Stimulated activated CD4-positive, alpha-beta T cell treated with anti-CD3 and anti-CD28 coated beads, Interleukin-12 subunit alpha, Interleukin-12 subunit beta, amount 100 ng/mL, for 4 hours (primary cell): ENCODE results near the gene SLC35C1.

Experiments
- DNase-seq: peaks from one replicate; pipeline ENCODE4 v3.0.0-alpha.2; 2020

SLC35C1 gene

DNA sequence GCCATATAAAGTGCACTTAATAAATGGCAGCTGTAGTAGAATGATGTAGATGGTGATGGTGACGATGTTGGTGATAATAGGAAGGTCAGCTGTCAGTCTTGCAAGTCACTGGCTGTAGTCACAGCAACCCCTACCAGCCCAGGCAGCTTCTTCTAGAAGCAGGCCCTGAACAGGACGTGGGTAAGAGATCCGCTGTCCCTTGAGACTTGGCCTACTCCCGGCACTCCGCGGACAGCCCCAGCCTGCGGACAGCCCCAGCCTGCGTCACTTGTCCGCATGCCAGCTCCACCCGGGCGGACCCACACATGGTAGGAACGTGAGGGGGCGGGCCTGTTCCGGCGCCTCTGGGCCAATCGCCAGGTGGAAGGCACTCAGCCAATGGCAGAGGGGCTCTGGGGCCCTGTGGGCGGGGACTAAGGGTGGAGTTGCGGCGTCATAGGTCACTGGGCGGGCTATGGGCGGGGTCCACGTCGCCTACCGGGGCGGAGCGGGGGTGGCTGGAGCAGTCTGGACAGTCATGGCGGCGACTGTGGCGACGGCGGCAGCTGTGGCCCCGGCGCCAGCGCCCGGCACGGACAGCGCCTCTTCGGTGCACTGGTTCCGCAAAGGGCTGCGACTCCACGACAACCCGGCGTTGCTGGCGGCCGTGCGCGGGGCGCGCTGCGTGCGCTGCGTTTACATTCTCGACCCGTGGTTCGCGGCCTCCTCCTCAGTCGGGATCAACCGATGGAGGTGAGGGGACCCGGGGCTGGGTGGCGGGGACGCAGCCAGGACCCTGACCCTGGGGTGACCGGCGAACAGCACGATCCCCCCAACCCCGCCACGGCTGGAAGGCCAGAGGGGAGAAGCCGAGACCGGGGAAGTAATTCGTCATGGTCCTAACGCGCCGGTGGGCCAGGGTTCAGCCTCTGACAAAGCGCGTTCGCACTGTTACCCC, 42.3 kb downstream of the SLC35C1 start, which contains the start of gene CRY2:
Gene CRY2, plus strand, starts transcription at position 502 of the 937 bp plus-strand sequence. Its CDS starts 16 bp downstream, at position 518.
- DNase-seq = peak; percentile 99

DNA sequence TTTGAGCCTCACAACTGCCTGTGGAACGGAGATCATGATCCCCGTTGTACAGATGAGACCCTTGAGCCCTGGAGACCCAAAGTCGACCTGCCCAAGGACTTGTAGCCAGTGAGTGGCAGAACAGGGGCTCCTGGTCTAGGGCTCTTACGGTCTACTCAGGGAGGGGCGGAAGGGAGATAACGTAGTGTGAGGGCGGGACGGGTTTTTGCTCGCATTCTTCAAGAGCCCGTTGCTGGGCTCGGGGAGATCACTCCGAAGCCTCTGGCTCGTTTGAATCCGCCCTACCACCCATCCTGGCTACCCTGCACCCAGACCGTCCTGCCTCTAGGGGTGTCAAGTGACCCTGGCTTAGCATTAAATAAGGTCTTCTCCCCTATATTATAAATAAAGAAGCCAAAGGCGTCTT, 43.0 kb downstream of the SLC35C1 start:
- peak; percentile 15 for DNase-seq

DNA sequence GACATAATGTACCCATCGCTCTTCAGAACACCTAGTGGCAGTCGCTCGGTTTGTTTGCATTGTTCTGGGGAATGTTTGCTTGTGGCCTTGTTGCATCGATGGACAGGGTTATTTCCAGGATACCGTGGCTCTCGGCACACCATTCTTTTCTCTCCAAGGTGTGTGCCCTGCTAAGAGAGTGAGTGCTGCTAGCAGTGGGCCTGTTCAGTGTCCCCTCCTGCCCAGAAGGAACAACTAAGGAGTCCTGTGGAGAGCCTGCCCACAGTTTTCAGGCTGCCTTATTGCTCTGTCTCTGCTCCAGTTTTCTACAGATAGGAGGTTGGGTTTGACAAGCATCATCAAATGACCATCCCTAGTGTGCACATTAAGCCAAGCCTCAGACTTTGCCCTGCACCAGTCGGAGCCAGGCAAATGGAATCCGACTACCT, 43.7 kb downstream of the SLC35C1 start:
- no peak for DNase-seq

DNA sequence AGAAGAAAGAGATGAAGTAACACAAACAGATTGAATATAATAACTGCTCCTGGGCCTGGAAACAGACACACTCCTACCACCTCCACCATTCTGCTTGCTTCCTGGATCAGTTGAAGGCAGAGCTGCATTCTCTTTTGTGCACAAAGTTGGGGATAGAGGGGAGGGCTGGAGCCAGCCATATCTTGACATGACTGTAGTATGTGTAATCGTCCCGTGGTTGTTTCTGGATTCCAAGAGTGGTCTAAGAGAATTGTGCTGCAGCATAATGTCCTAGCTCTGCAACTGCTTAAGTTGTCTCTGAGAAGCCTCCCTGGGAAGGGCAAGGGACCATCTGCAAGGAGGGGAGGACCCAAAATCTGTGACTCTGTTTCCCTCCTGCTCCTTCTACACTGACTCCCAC, 45.5 kb downstream of the SLC35C1 start:
- no peak for DNase-seq

DNA sequence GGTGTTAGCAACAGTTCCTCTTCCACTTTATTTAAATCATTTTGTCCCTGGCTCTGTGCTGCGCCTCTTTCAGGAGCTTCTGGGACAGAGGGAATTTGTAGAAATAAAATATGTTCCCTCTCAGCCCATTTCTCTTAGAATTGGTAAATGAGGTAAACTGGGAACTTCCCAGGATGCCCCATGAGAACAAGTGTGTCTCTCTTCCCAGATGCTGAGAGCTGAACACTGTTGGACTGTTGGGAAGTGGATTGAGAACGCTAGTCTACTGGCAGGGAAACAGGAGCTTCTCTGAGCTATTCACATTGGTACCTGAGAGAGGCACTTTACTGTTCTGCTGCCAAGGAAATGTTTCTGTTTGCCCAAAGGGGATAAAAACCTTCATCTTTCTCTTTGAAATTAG, 46.3 kb downstream of the SLC35C1 start:
- no peak for DNase-seq

DNA sequence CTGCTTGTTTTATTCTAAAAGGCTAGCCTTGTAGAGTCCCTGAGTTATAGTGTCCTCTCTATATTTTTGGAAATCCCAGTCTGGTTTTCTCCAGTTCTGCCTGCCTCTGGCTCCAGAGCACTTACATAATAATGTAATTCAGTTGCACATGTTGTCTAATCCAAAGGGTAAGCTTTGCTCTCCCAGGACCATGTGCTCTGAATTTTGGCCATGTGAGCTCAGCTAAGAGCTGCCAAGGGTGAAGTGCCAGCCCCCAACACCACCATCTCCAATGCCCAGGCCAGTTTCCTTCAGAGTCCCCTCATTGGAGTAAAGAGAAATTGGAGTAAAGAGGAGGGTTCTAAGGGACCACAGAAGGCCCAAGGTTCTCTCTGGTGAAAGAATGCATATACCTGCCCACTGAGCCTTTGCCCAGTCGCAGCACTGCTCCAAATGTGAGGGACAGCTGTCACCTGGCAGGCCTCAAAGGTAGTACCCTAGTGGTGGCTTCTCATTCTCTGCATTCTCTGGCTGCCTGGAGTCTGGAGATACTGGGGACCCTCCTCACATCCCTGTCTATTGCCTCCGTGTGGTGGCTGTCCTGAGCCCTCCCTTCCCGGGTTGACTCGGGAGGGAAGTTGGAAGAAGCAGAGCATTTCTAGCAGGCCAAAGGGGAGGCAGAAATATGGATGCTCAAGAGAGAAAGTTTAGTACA, 47.2 kb downstream of the SLC35C1 start:
- DNase-seq = no peak

DNA sequence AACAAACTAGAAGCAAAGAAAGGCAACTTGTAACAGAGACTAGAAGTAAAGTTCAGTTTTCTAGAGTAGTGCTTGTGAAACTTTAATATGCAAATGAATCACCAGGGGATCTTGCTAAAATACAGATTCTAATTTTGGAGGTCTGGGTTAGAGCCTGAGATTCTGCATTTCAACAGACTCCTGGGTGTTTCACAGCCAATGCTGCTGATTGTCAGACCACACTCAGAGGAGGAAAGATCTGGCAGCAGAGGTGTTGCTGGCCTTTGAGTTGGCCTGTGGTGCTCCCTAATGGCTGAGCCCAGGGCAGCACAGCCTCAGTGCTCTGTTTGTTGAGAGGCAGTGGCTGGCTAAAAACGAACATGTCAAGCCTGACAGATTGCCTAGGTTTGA, 47.8 kb downstream of the SLC35C1 start:
- DNase-seq = no peak

DNA sequence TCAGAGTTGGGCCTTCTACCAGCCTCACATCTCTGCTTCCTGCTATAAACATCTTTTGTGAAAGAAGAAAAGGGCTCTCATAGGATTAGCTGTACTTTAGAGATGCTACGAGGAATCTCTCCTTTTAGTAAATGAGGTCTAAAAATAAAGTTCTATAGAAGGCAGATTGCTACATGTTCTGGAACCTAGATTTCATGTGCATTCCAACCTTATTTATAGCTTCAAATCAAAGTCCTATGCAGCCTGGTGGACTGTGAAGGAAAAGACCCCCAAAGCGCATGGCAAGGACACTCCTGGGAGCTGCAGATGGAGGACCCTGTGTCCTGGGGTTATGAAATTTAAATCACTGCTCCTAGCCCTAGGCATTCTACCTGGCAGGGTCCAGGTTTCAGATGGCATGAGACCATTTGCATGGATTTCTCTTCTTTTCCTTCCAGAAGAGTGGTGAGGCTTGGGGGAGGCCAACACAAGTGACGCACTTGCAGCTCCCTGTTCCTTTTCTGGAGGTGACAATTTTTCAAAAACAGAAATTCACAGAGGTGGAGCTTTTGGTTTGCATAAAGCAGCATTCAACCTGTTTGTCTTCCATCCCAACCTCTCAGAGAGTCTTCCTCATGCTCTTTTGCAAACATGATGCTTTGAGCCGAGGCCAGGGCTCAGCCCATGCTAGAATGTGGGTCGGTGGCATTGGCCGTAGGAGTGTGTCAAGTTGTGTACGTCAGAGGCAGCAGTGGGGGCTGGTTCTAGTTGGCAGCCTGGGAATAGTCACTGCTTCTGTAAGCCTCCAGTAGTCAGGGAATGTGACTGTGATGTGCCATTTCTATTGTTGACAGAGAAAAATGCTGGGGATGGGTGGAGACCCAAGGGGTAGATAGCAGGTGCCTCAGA, 48.6 kb downstream of the SLC35C1 start:
- DNase-seq = no peak

DNA sequence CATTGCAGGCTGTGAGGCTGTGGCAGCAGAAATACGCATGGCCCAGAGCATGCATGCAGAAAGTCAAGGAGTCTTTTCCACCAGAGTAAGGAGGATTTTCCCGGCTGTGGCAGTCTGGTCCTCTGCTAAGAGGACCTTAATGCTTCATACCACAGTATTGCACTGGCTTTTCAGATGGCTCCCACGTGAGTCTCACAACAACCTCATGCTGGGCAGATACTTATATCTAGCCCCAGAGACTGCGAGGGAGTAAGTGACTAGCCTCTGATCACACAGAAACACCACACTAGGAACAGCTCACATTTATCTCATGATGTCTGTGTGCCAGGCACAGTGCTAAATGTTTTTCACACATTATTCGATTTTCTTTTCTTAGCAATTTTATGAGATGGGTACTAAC, 50.4 kb downstream of the SLC35C1 start:
- no peak for DNase-seq

DNA sequence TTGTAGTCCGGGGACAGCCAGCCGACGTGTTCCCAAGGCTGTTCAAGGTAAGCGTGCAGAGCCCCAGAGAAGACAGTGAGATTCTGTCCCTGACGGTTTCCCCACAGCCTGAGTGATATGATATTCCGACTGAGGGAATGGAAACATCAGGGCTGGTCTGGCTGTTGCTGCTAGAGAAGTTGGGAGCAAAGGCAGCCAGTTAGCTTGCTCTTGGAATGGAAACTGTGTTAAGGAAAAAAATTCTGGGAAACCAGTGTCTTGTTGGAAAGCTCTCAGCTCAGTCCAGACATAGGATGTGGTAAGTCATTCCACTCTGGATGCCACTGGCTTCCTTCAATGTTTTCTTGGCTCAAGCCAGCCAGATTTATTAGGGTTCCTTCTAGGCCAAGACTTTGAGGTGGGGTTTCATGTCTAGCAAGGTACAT, 51.1 kb downstream of the SLC35C1 start:
- no peak for DNase-seq

DNA sequence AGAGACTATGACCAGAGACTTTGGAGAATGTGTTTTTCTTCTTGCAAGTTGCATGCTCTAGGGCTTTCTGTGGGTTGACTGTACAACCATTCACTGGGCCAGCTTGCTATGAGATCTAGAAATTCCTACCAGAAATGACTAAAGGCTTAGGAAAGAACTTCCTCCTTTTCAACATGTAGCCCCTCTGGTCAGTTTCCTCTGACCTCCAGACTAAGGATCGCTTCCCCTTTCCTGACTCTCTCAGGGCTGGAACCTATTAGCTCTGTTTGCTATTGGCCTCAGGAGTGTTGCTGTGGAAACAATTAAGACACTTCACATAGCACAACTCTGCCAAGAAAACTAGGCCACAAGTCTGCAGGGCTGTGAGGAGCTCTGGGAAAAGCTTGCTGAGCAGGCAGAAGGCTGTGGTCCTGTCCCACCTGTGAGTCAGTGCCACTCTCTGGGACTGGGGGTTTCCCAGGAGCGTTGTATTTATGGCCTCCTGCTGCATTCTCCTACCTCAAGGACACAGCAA, 53.1 kb downstream of the SLC35C1 start:
- DNase-seq = no peak

DNA sequence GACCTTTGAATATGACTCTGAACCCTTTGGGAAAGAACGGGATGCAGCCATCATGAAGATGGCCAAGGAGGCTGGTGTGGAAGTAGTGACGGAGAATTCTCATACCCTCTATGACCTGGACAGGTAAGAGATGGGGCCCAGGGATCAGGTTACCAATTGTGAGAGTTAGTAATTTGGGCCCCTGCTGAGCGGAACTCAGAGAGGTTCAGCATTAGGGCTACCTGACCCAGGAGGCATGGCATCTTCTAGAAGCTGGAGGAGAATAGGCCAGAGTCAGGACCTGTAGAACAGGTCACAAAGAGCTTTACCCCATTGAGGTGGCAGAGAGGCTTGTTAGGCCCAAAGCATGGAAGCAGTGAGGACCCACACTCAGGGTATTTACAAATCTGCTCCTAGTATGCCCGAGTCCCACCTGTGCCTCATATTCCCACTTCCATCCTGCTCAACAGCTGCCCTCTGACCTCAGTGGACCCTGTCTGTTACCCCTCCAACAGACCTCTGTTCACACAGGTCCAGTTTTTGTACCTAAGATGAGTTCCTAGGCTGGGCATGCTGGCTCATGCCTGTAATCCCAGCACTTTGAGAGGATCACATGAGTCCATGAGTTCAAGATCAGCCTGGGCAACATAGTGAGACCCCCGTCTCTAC, 53.9 kb downstream of the SLC35C1 start:
- no peak for DNase-seq

DNA sequence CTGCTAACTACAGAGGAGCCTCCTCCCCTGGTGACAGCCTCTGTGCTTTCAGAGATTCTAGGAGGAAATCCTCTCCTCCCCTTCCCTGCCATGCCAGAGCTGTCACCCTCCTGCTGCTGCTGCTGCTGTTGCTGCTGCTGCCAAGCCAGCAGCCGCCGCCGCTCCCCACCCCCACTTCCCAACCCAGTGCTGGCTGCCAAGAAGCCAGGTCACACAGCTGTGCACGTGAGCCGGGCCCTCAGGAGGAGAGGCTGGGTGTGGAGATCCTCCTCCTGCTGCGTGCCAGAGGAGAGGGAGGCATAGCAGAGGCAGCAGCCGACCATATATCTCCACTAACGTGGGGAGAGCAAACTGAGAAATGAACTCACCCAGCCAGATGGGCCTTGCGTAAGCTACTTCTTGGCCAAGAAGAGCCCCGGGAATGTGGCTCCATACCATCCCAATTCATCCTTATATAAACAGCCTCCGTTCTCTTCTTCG, 54.8 kb downstream of the SLC35C1 start:
- no peak for DNase-seq

DNA sequence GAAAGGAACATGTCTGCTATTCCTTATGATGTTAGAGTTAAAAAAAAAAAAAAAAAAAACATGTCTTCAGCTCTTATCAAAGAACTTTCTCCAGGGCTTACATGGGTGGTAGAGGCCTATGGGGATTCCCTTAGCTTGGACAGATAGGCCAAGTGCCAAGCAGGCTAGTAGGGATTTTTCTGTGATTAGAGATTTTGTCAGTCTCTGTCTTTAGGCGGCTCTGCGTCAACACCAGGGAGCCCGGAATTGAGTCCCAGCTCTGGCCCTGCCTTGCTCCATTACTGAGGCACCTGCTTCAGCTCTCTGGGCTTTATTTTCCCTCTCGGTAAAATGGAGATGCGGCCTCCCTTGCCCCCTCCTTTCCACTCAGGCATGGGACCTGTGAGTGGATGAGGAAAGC, 55.4 kb downstream of the SLC35C1 start:
- no peak for DNase-seq

DNA sequence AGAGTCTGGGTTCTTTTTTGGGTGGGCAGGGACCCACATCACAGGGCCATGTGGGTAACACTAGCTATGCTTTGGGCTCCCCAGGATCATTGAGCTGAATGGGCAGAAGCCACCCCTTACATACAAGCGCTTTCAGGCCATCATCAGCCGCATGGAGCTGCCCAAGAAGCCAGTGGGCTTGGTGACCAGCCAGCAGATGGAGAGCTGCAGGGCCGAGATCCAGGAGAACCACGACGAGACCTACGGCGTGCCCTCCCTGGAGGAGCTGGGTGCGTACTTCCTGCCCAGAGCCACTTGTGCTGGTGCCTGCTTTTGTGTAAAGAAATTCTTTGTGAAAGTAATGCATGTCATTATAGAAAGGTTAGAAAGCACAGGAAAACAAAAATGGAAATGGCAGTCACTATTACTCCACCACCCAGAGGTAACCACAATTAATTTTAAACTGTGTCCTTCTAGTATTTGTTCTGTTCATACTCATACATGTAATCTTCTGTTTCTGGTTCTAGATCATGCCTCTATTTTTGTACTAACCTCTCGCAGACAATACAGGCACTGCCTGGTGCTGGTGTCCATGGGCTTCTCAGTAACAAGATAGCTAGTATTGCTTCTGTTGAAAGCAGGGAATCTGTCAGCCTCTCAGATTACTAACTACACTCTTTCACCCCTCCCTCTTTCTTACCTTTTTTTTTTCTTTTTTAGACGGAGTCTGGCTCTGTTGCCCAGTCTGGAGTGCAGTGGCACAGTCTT, 56.0 kb downstream of the SLC35C1 start:
- DNase-seq = no peak
